ENCODE data around the gene TUBGCP6.

GRCh38 chr22:50219800-50220602, 24.8 kb downstream of the TUBGCP6 start:
- no peak for TF ChIP-seq FOXM1 (IDR thresholded peaks at IDR 0.05; ENCODE audit: borderline replicate concordance)
- no peak for TF ChIP-seq FOXA1 (IDR thresholded peaks at IDR 0.05)
- TF ChIP-seq TARDBP (IDR thresholded peaks at IDR 0.05) = no peak
- TF ChIP-seq ELF4 (IDR thresholded peaks at IDR 0.05) = no peak
- no peak for TF ChIP-seq BHLHE40 (IDR thresholded peaks at IDR 0.05; ENCODE audit: borderline replicate concordance)
